Calu3 (cell line): ENCODE measurements around the gene HTD2. TPM values are rescaled to one million over a fixed set of nuclear protein-coding genes. Genes with fewer than 3 reads are reported as not detected.

Experiments
- BruUV-seq: library from RNA; stranded (reverse); fragments of 400-500 nt; replicated peaks from 2 replicates; lab custom pipeline; 2021; lab: Mats Ljungman, UMichigan
- CTCF ChIA-PET: fragments of 300-600 bp; sonication (Branson Sonifier 250); formaldehyde crosslinking; loops from one replicate; lab custom pipeline; 2022; ENCODE audit warnings: antibody characterized with exemption; lab: Charles Lee
- DNase-seq: peaks from one replicate; pipeline ENCODE4 v3.0.0; 2022
- H3K27ac Mint-ChIP-seq: one replicate; pipeline ENCODE4 v1.8.0; 2022; ENCODE audit warnings: mixed read lengths; ENCODE audit not compliant: unreplicated experiment
- H3K27me3 Mint-ChIP-seq: one replicate; pipeline ENCODE4 v1.8.0; 2022; ENCODE audit warnings: mixed read lengths; ENCODE audit not compliant: unreplicated experiment
- H3K36me3 Mint-ChIP-seq: one replicate; pipeline ENCODE4 v1.8.0; 2022; ENCODE audit warnings: mild to moderate bottlenecking, moderate library complexity, mixed read lengths; ENCODE audit not compliant: insufficient read depth, unreplicated experiment
- H3K4me1 Mint-ChIP-seq: one replicate; pipeline ENCODE4 v1.8.0; 2022; ENCODE audit warnings: mild to moderate bottlenecking, low read depth, mixed read lengths; ENCODE audit not compliant: unreplicated experiment
- H3K4me3 Mint-ChIP-seq: one replicate; pipeline ENCODE4 v1.8.0; 2022; ENCODE audit warnings: mild to moderate bottlenecking, low read depth, moderate library complexity, mixed read lengths; ENCODE audit not compliant: unreplicated experiment
- H3K9me3 Mint-ChIP-seq: one replicate; pipeline ENCODE4 v1.8.0; 2022; ENCODE audit warnings: low read depth, mixed read lengths; ENCODE audit not compliant: unreplicated experiment
- CTCF ChIP-seq: fragments of 200-600 bp; IDR thresholded peaks from one replicate; pipeline ENCODE4 v1.8.0; 2022; ENCODE audit warnings: antibody characterized with exemption; ENCODE audit not compliant: unreplicated experiment
- intact Hi-C: fragments of 100-400 bp; cut with micrococcal nuclease; formaldehyde crosslinking; loops from one replicate; pipeline ENCODE4 v1.10.0; 2022; ENCODE audit not compliant: unreplicated experiment
- total RNA-seq: library from RNA; stranded (reverse); gene quantifications from 2 replicates; pipeline ENCODE4 v1.2.3, GENCODE V29; 2022

HTD2 gene
- total RNA-seq, 1 experiment from 2014 or later = 8.5 TPM

GRCh38 chr3:58349792-58350626, 43.7 kb downstream of the HTD2 start:
- Mint-ChIP-seq H3K36me3 (no peaks in the 10 kb centered on the region), H3K4me1 (peaks cover 10% of the 10 kb centered on the region), H3K9me3 (no peaks in the 10 kb centered on the region), H3K27me3 (no peaks in the 10 kb centered on the region), H3K4me3 (no peak overlapping the region), H3K27ac (no peak overlapping the region)
- no TSS peak for BruUV-seq
- intact Hi-C loops = no loop called here
- peak; percentile 32 for DNase-seq
- CTCF ChIA-PET = interaction anchor here (0.6 to 1.5 kb wide), 2 partner anchors 44 to 52 kb away, joined by 3 to 6 read pairs; partner anchors contain the start of genes HTD2 and RPP14
- TF ChIP-seq CTCF = no peak

- Mint-ChIP-seq H3K4me1 (peaks cover 10% of the 10 kb centered on the region), H3K4me3 (no peak overlapping the region), H3K36me3 (no peaks in the 10 kb centered on the region), H3K27me3 (no peaks in the 10 kb centered on the region), H3K27ac (no peak overlapping the region), H3K9me3 (no peaks in the 10 kb centered on the region)
- BruUV-seq = no TSS peak
- no peak for TF ChIP-seq CTCF
- CTCF ChIA-PET = interaction anchor here (0.7 to 1.5 kb wide), 2 partner anchors 10 to 44 kb away, joined by 3 to 6 read pairs; partner anchors contain the start of genes HTD2 and RPP14
- DNase-seq = no peak
- intact Hi-C loops = no loop called here
Observed at GRCh38 chr3:58350627-58351013, 44.3 kb downstream of the HTD2 start.

GRCh38 chr3:58351920-58352319, 45.6 kb downstream of the HTD2 start:
- Mint-ChIP-seq H3K27ac (no peak overlapping the region), H3K9me3 (no peaks in the 10 kb centered on the region), H3K27me3 (no peaks in the 10 kb centered on the region), H3K36me3 (no peaks in the 10 kb centered on the region), H3K4me3 (no peak overlapping the region), H3K4me1 (peaks cover 10% of the 10 kb centered on the region)
- CTCF ChIA-PET = interaction anchor here (0.5 kb wide), 1 partner anchor 216 kb away, joined by 3 read pairs; no protein-coding TSS in a partner anchor
- DNase-seq = no peak
- intact Hi-C loops = no loop called here
- TF ChIP-seq CTCF = no peak
- BruUV-seq = no TSS peak

- no peak overlapping the region for H3K4me3 Mint-ChIP-seq
- intact Hi-C loops = no loop called here
- H3K36me3 Mint-ChIP-seq = no peaks in the 10 kb centered on the region
- H3K27ac Mint-ChIP-seq = no peak overlapping the region
- no TSS peak for BruUV-seq
- H3K4me1 Mint-ChIP-seq = peaks cover 10% of the 10 kb centered on the region
- H3K9me3 Mint-ChIP-seq = no peaks in the 10 kb centered on the region
- no peak for TF ChIP-seq CTCF
- no peak for DNase-seq
- CTCF ChIA-PET = interaction anchor here (0.5 to 0.8 kb wide), 2 partner anchors 18 to 215 kb away, joined by 3 to 4 read pairs; no protein-coding TSS in a partner anchor
- H3K27me3 Mint-ChIP-seq = no peaks in the 10 kb centered on the region
Observed at GRCh38 chr3:58352626-58353025, 46.3 kb downstream of the HTD2 start.
